Neural progenitor cell (in vitro differentiated cells): ENCODE data around the gene CCDC102A. TPM values are rescaled to one million over a fixed set of nuclear protein-coding genes. Genes with fewer than 3 reads are reported as not detected.

Experiments used
- DNase-seq: peaks from one replicate; pipeline ENCODE4 v3.0.0-alpha.2; 2016; ENCODE audit warnings: low spot score
- H2AFZ ChIP-seq: fragments of 200-600 bp; sonication (generic); replicated peaks from 2 replicates; pipeline ENCODE4 v1.6.1; 2016; ENCODE audit warnings: antibody characterized with exemption
- H3F3A ChIP-seq: fragments of 200-600 bp; sonication (generic); 2 replicates; pipeline ENCODE4 v1.6.1; 2016; ENCODE audit warnings: antibody characterized with exemption, low read depth
- H3K27ac ChIP-seq: fragments of 200-600 bp; sonication (generic); 2 replicates; pipeline ENCODE4 v1.5.1; 2016; ENCODE audit warnings: mild to moderate bottlenecking
- H3K27me3 ChIP-seq: fragments of 200-600 bp; sonication (generic); 2 replicates; pipeline ENCODE4 v1.6.1; 2016; ENCODE audit warnings: mild to moderate bottlenecking, moderate library complexity
- H3K36me3 ChIP-seq: fragments of 200-600 bp; sonication (generic); 2 replicates; pipeline ENCODE4 v1.5.1; 2016
- H3K4me1 ChIP-seq: fragments of 200-600 bp; sonication (generic); 2 replicates; pipeline ENCODE4 v1.6.1; 2016; ENCODE audit warnings: mixed run types
- H3K4me2 ChIP-seq: fragments of 200-600 bp; sonication (generic); 2 replicates; pipeline ENCODE4 v1.6.1; 2016
- H3K4me3 ChIP-seq: fragments of 200-600 bp; sonication (generic); 2 replicates; pipeline ENCODE4 v1.5.1; 2016
- H3K79me2 ChIP-seq: fragments of 200-600 bp; sonication (generic); 2 replicates; pipeline ENCODE4 v1.6.1; 2016; ENCODE audit warnings: low read depth
- H3K9ac ChIP-seq: fragments of 200-600 bp; sonication (generic); 2 replicates; pipeline ENCODE4 v1.6.1; 2016
- H3K9me3 ChIP-seq: fragments of 200-600 bp; sonication (generic); 2 replicates; pipeline ENCODE4 v1.5.1; 2016; ENCODE audit warnings: low read depth
- H4K20me1 ChIP-seq: fragments of 200-600 bp; sonication (generic); 2 replicates; pipeline ENCODE4 v1.6.1; 2016; ENCODE audit warnings: low read depth
- H3K27ac Mint-ChIP-seq: 3 replicates; pipeline ENCODE4 v1.8.0; 2021; ENCODE audit warnings: mixed read lengths
- H3K27me3 Mint-ChIP-seq: 2 replicates; pipeline ENCODE4 v1.8.0; 2022; ENCODE audit warnings: low read depth, mild to moderate bottlenecking, inconsistent platforms, moderate library complexity, mixed read lengths; ENCODE audit not compliant: insufficient read depth
- H3K36me3 Mint-ChIP-seq: 3 replicates; pipeline ENCODE4 v1.8.0; 2021; ENCODE audit warnings: mixed read lengths
- H3K4me1 Mint-ChIP-seq: 3 replicates; pipeline ENCODE4 v1.8.0; 2021; ENCODE audit warnings: mixed read lengths
- H3K4me3 Mint-ChIP-seq: 3 replicates; pipeline ENCODE4 v1.8.0; 2021; ENCODE audit warnings: mild to moderate bottlenecking, moderate library complexity, mixed read lengths
- H3K9me3 Mint-ChIP-seq: 3 replicates; pipeline ENCODE4 v1.8.0; 2020; ENCODE audit warnings: mixed read lengths
- CTCF ChIP-seq: fragments of 200-600 bp; sonication (generic); IDR thresholded peaks from 2 replicates; pipeline ENCODE4 v1.5.1; 2017; ENCODE audit warnings: antibody characterized with exemption, mild to moderate bottlenecking
- EZH2 ChIP-seq: fragments of 200-600 bp; sonication (generic); IDR thresholded peaks from 2 replicates; pipeline ENCODE4 v1.6.1; 2017; ENCODE audit warnings: antibody characterized with exemption, mild to moderate bottlenecking, moderate library complexity
- EZH2phosphoT487 ChIP-seq: fragments of 200-600 bp; sonication (generic); IDR thresholded peaks from 2 replicates; pipeline ENCODE4 v1.6.1; 2017; ENCODE audit warnings: antibody characterized with exemption
- total RNA-seq: library from RNA; depleted of rRNA; stranded (reverse); fragments of >200 nt; gene quantifications from 2 replicates; pipeline ENCODE4 v1.2.3, GENCODE V29; 2015; ENCODE audit warnings: low replicate concordance

Gene CCDC102A
- total RNA-seq, 1 donor from 2014 or later, result 3.9 TPM

GRCh38 chr16:57566436-57566835 lies 30.1 kb upstream of the CCDC102A start:
- Histone ChIP-seq H3F3A (no peaks in the 10 kb centered on the region), H3K4me1 (no peaks in the 10 kb centered on the region)
- H3K36me3 Mint-ChIP-seq, result peaks cover 3% of the 10 kb centered on the region

GRCh38 chr16:57565461-57565860 lies 29.1 kb upstream of the CCDC102A start:
- H3K4me2 ChIP-seq, result no peak overlapping the region
- H4K20me1 ChIP-seq, result no peaks in the 10 kb centered on the region
- Mint-ChIP-seq H3K27me3 (peaks cover 37% of the 10 kb centered on the region), H3K27ac (no peak overlapping the region), H3K4me1 (peaks cover 5% of the 10 kb centered on the region), H3K4me3 (no peak overlapping the region), H3K36me3 (peaks cover 3% of the 10 kb centered on the region), H3K9me3 (peaks cover 26% of the 10 kb centered on the region)
- no peak overlapping the region for H3K9ac ChIP-seq
- H3F3A ChIP-seq, result no peaks in the 10 kb centered on the region
- H3K9me3 ChIP-seq, result no peaks in the 10 kb centered on the region
- no peak overlapping the region for H2AFZ ChIP-seq
- DNase-seq, result no peak
- no peak overlapping the region for H3K4me3 ChIP-seq
- H3K79me2 ChIP-seq, result no peaks in the 10 kb centered on the region
- no peak for TF ChIP-seq EZH2phosphoT487
- no peak for TF ChIP-seq EZH2
- no peak for TF ChIP-seq CTCF
- H3K36me3 ChIP-seq, result no peaks in the 10 kb centered on the region
- no peaks in the 10 kb centered on the region for H3K4me1 ChIP-seq
- no peaks in the 10 kb centered on the region for H3K27me3 ChIP-seq
- H3K27ac ChIP-seq, result no peak overlapping the region

More at GRCh38 chr16:57566436-57566835, 30.1 kb upstream of the CCDC102A start:
- H3K9me3 ChIP-seq, result no peaks in the 10 kb centered on the region
- H3K4me3 ChIP-seq, result no peak overlapping the region
- H3K9me3 Mint-ChIP-seq, result peaks cover 19% of the 10 kb centered on the region
- TF ChIP-seq EZH2phosphoT487, result no peak
- TF ChIP-seq CTCF, result no peak
- no peak for TF ChIP-seq EZH2
- H3K27me3 Mint-ChIP-seq, result peaks cover 36% of the 10 kb centered on the region
- no peak overlapping the region for H3K27ac ChIP-seq
- no peaks in the 10 kb centered on the region for H3K27me3 ChIP-seq
- H3K4me3 Mint-ChIP-seq, result no peak overlapping the region
- H3K36me3 ChIP-seq, result no peaks in the 10 kb centered on the region
- H3K4me1 Mint-ChIP-seq, result peaks cover 5% of the 10 kb centered on the region
- H3K9ac ChIP-seq, result no peak overlapping the region
- no peak for DNase-seq
- no peak overlapping the region for H3K4me2 ChIP-seq
- no peaks in the 10 kb centered on the region for H3K79me2 ChIP-seq
- H2AFZ ChIP-seq, result no peak overlapping the region
- no peak overlapping the region for H3K27ac Mint-ChIP-seq
- no peaks in the 10 kb centered on the region for H4K20me1 ChIP-seq

- Mint-ChIP-seq H3K36me3 (peaks cover 1% of the 10 kb centered on the region), H3K4me1 (peaks cover 5% of the 10 kb centered on the region), H3K27me3 (peaks cover 32% of the 10 kb centered on the region), H3K4me3 (no peak overlapping the region), H3K9me3 (peaks cover 28% of the 10 kb centered on the region), H3K27ac (peak overlapping the region; percentile 88)
- H3K79me2 ChIP-seq, result no peaks in the 10 kb centered on the region
- H3K27ac ChIP-seq, result no peak overlapping the region
- no peaks in the 10 kb centered on the region for H4K20me1 ChIP-seq
- DNase-seq, result no peak
- TF ChIP-seq EZH2, result no peak
- no peak for TF ChIP-seq EZH2phosphoT487
- TF ChIP-seq CTCF, result no peak
- no peak overlapping the region for H3K4me2 ChIP-seq
- H2AFZ ChIP-seq, result no peak overlapping the region
- H3K36me3 ChIP-seq, result no peaks in the 10 kb centered on the region
- no peaks in the 10 kb centered on the region for H3K4me1 ChIP-seq
- no peak overlapping the region for H3K9ac ChIP-seq
- no peaks in the 10 kb centered on the region for H3F3A ChIP-seq
- no peaks in the 10 kb centered on the region for H3K27me3 ChIP-seq
- H3K9me3 ChIP-seq, result no peaks in the 10 kb centered on the region
- no peak overlapping the region for H3K4me3 ChIP-seq
These were observed 28.4 kb upstream of the CCDC102A start for GRCh38 chr16:57564571-57565270.
